Measurements from ENCODE around the gene SERPINA4. TPM values are rescaled to one million over a fixed set of nuclear protein-coding genes. Genes with fewer than 3 reads are reported as not detected.

Gene SERPINA4
- total and polyA plus RNA-seq, 2 of the 8 experiments (the other 6 are each of a cell fraction or from before 2014, with no cell fraction given), result not detected

- CTCF ChIA-PET (ENCODE audit: partially characterized antibody), result no interaction called here
These were observed 34.7 kb downstream of the SERPINA4 start for GRCh38 chr14:94595912-94596311.

More at GRCh38 chr14:94595912-94596311, 34.7 kb downstream of the SERPINA4 start:
- H3K27ac ChIP-seq (ENCODE audit: low read depth, low read length), result no peak overlapping the region
- H3K4me3 ChIP-seq (ENCODE audit: extremely low read depth in 1 of 4, insufficient read depth in 2 of 4, low read depth in 3 of 4, low read length in 4 of 4), result no peak overlapping the region
- no peak overlapping the region for H3K4me2 ChIP-seq (ENCODE audit: insufficient read depth in 1 of 2, low read depth in 2 of 2, low read length in 2 of 2)
- H4K5ac ChIP-seq (ENCODE audit: insufficient read length, low read depth, low read length), result no peak overlapping the region
- H4K91ac ChIP-seq (replicated peaks; ENCODE audit: insufficient read length, low read length), result no peak overlapping the region
- no peak overlapping the region for H3K23ac ChIP-seq (ENCODE audit: insufficient read length)
- H2BK5ac ChIP-seq (ENCODE audit: low read depth, low read length), result no peak overlapping the region
- no peak overlapping the region for H3K14ac ChIP-seq (ENCODE audit: insufficient read length)
- H3K9me3 ChIP-seq (ENCODE audit: insufficient read depth in 2 of 2, low read depth in 1 of 2, low read length in 1 of 2), result no peaks in the 10 kb centered on the region
- no peaks in the 10 kb centered on the region for H3K36me3 ChIP-seq (ENCODE audit: control insufficient read depth in 2 of 4, insufficient read depth in 4 of 4, low read length in 3 of 4)
- H3K23me2 ChIP-seq (ENCODE audit: low read depth, low read length), result peaks cover 3% of the 10 kb centered on the region; the same call in 1 of the 2 replicates
- H4K20me1 ChIP-seq (replicated peaks in 1 of 2; ENCODE audit: control insufficient read depth in 1 of 2, insufficient read depth in 2 of 2, low read length in 2 of 2), result no peaks in the 10 kb centered on the region
- FAIRE-seq (no peak), DNase-seq (ENCODE audit: low read depth in 1 of 2, low spot score in 2 of 2) (no peak)
- H3K4me1 ChIP-seq (replicated peaks in 1 of 4; ENCODE audit: control insufficient read depth in 3 of 4, insufficient read depth in 4 of 4, low read length in 3 of 4), result peaks cover 0 to 7% (median 4%) of the 10 kb centered on the region in 4 experiments; a peak in 5 of 7 replicates
- POLR2A ChIA-PET (ENCODE audit: partially characterized antibody), result no interaction called here
- no peak overlapping the region for H4K8ac ChIP-seq (ENCODE audit: extremely low read depth, insufficient read depth, low read length)
- TF ChIP-seq EZH2 (IDR thresholded peaks at IDR 0.05; ENCODE audit: low read depth, low read length, severe bottlenecking), result no peak
- TF ChIP-seq, protein P1, sequence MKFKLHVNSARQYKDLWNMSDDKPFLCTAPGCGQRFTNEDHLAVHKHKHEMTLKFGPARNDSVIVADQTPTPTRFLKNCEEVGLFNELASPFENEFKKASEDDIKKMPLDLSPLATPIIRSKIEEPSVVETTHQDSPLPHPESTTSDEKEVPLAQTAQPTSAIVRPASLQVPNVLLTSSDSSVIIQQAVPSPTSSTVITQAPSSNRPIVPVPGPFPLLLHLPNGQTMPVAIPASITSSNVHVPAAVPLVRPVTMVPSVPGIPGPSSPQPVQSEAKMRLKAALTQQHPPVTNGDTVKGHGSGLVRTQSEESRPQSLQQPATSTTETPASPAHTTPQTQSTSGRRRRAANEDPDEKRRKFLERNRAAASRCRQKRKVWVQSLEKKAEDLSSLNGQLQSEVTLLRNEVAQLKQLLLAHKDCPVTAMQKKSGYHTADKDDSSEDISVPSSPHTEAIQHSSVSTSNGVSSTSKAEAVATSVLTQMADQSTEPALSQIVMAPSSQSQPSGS (IDR thresholded peaks at IDR 0.05; ENCODE audit: low read length), result no peak
- TF ChIP-seq SIRT6 (IDR thresholded peaks at IDR 0.05; ENCODE audit: low read length), result no peak
- TF ChIP-seq POLR2AphosphoS5 (IDR thresholded peaks at IDR 0.05; ENCODE audit: low read depth, low read length), result no peak
- TF ChIP-seq TCF12 (IDR thresholded peaks at IDR 0.05; ENCODE audit: low read depth, low read length), result no peak
- TF ChIP-seq RBBP5 (IDR thresholded peaks at IDR 0.05; ENCODE audit: borderline replicate concordance, low read depth, low read length), result no peak
- TF ChIP-seq TEAD4 (IDR thresholded peaks at IDR 0.05; ENCODE audit: low read depth, low read length), result no peak
- no peak for TF ChIP-seq SAP30 (IDR thresholded peaks at IDR 0.05; ENCODE audit: insufficient read depth, insufficient replicate concordance, low read length)
- no peak for TF ChIP-seq SIX5 (IDR thresholded peaks at IDR 0.05; ENCODE audit: low read depth, low read length)
- no peak for TF ChIP-seq POU5F1 (IDR thresholded peaks at IDR 0.05; ENCODE audit: low read depth, low read length)
- TF ChIP-seq SP2 (IDR thresholded peaks at IDR 0.05; ENCODE audit: low read length), result no peak
- H3K4ac ChIP-seq (replicated peaks; ENCODE audit: insufficient read length, low read depth, low read length), result no peak overlapping the region
- no peaks in the 10 kb centered on the region for H3K79me2 ChIP-seq (ENCODE audit: control insufficient read depth in 1 of 2, insufficient read depth in 2 of 2, low read length in 2 of 2)
- 50% methylated on average over 2 of the region's 2 CpGs; no CpG with 5 or more reads in 1 of the 2 experiments for WGBS, 2 experiments (ENCODE audit: extremely low coverage in 1 of 2, insufficient coverage in 1 of 2, insufficient read length in 1 of 2, insufficient replicate concordance in 2 of 2, low coverage in 1 of 2, low lambda C conversion rate in 2 of 2, missing lambda C conversion rate in 1 of 2)
- H2BK12ac ChIP-seq (ENCODE audit: low read depth, low read length), result no peak overlapping the region
- H3K56ac ChIP-seq (replicated peaks; ENCODE audit: insufficient read length, low read depth, low read length), result no peak overlapping the region
- no peak overlapping the region for H2BK15ac ChIP-seq (ENCODE audit: low read length)
- H2BK20ac ChIP-seq (ENCODE audit: low read length), result no peak overlapping the region
- no peak overlapping the region for H2AK5ac ChIP-seq (ENCODE audit: low read depth, low read length)
- H3K27me3 ChIP-seq (replicated peaks in 1 of 4; ENCODE audit: control insufficient read depth in 3 of 4, extremely low read depth in 1 of 4, insufficient read depth in 3 of 4, low read length in 3 of 4), result no peaks in the 10 kb centered on the region
- H2AFZ ChIP-seq (ENCODE audit: low read length), result no peak overlapping the region
- no peak overlapping the region for H3K9ac ChIP-seq (replicated peaks in 1 of 4; ENCODE audit: extremely low read depth in 1 of 4, low read depth in 3 of 4, low read length in 3 of 4)
- no peak overlapping the region for H3K18ac ChIP-seq (ENCODE audit: extremely low read depth, low read length)
- no peaks in the 10 kb centered on the region for H3K79me1 ChIP-seq (ENCODE audit: low read depth, low read length)
- H2BK120ac ChIP-seq (replicated peaks; ENCODE audit: low read depth, low read length), result no peak overlapping the region

Measured in H1 (cell line).